GM21723 (cell line): ENCODE data around the gene MFSD1.

Experiments
- ATAC-seq: cut with Tn5 transposase; IDR thresholded peaks from one replicate; pipeline ENCODE4 v1.9.1; 2021; ENCODE audit warnings: mild to moderate bottlenecking, moderate library complexity; ENCODE audit not compliant: unreplicated experiment

The MFSD1 gene

GRCh38 chr3:158864492-158864891, 62.6 kb downstream of the MFSD1 start:
- ATAC-seq: no peak

GRCh38 chr3:158875700-158876099, 73.8 kb downstream of the MFSD1 start:
- ATAC-seq: no peak
